Tongue (tissue), 2 donors: ENCODE measurements around the gene ADGRG2. TPM values are rescaled to one million over a fixed set of nuclear protein-coding genes. Genes with fewer than 3 reads are reported as not detected.

ENCODE experiments used
- DNase-seq: peaks from one replicate; pipeline ENCODE4 v3.0.0-alpha.2; 2015
- total RNA-seq: library from RNA; depleted of rRNA; stranded (reverse); fragments of >200 nt; gene quantifications from one replicate; pipeline ENCODE4 v1.2.3, GENCODE V29; 2014

The ADGRG2 gene
- total RNA-seq, 1 donor from 2014 or later, result 4.3 TPM

GRCh38 chrX:18949291-18949943 is 172.9 kb downstream of the ADGRG2 start:
- DNase-seq, result no peak

GRCh38 chrX:18946611-18947010 is 175.7 kb downstream of the ADGRG2 start:
- DNase-seq, result no peak

- DNase-seq, result no peak
Observed at GRCh38 chrX:18946157-18946556, 176.1 kb downstream of the ADGRG2 start.

- DNase-seq, result no peak
Observed at GRCh38 chrX:18945483-18945882, 176.8 kb downstream of the ADGRG2 start.

GRCh38 chrX:18944482-18944881 is 177.8 kb downstream of the ADGRG2 start:
- DNase-seq, result no peak

- no peak for DNase-seq
Observed at GRCh38 chrX:18941896-18942295, 180.4 kb downstream of the ADGRG2 start.

Other genes with a start within 250 kb of the ADGRG2 start
- 23.8 TPM for gene PHKA2, start 138.4 kb downstream of the ADGRG2 start, total RNA-seq
- gene PDHA1, start 221.5 kb upstream of the ADGRG2 start, total RNA-seq, result 116 TPM